HG03575 (cell line): ENCODE results near the gene CHN1.

Source experiments
- ATAC-seq: cut with Tn5 transposase; IDR thresholded peaks from one replicate; pipeline ENCODE4 v1.9.1; 2021; ENCODE audit not compliant: unreplicated experiment, insufficient number of reproducible peaks, low FRiP score; ENCODE audit errors: extremely low read depth

The CHN1 gene, protein sequence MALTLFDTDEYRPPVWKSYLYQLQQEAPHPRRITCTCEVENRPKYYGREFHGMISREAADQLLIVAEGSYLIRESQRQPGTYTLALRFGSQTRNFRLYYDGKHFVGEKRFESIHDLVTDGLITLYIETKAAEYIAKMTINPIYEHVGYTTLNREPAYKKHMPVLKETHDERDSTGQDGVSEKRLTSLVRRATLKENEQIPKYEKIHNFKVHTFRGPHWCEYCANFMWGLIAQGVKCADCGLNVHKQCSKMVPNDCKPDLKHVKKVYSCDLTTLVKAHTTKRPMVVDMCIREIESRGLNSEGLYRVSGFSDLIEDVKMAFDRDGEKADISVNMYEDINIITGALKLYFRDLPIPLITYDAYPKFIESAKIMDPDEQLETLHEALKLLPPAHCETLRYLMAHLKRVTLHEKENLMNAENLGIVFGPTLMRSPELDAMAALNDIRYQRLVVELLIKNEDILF

GRCh38 chr2:175004980-175005732, at the start of gene CHN1:
CHN1 (minus strand) TSS chr2:175005381; CDS start chr2:175004912, 469 bp downstream.
- ATAC-seq = no peak

DNA sequence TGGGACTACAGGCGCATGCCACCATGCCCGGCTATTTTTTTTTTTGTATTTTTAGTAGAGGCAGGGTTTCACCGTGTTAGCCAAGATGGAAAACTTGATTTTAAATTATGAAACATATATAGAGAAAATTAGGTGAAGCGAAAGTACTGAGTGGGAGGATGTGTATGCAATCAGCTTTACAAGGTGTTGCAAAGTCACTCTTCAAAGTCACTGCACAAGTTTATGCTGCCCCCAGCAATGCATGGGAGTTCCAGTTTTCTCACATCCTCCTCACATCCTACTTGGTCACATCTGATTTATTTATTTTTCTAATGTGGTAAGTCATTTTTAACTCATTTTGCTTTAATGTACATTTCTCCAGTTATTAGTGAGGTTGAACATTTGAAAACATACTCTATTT, 49.2 kb upstream of the CHN1 start:
- no peak for ATAC-seq

- no peak for ATAC-seq
Measured at GRCh38 chr2:175049661-175050060, 44.5 kb upstream of the CHN1 start.

DNA sequence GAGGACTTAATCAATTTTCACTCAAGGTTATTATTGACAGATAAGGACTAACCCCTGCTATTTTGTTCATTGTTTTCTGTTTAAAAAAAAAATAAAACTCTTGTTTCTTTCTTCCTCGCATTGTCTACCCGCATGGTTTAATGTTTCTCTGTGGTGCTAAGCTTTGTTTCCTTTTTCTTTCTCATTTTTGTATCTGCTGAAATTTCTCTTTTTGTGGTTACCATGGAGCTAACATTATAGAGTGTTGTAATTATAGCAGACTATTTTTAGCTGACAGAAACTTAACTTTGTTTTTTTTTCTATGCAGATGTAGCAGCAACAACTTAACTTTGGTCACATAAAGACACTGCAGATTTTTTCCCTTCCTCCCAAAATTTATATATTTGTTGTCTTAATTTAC, 43.1 kb upstream of the CHN1 start:
- ATAC-seq = no peak

GRCh38 chr2:175039490-175039889, 34.3 kb upstream of the CHN1 start:
- no peak for ATAC-seq

DNA sequence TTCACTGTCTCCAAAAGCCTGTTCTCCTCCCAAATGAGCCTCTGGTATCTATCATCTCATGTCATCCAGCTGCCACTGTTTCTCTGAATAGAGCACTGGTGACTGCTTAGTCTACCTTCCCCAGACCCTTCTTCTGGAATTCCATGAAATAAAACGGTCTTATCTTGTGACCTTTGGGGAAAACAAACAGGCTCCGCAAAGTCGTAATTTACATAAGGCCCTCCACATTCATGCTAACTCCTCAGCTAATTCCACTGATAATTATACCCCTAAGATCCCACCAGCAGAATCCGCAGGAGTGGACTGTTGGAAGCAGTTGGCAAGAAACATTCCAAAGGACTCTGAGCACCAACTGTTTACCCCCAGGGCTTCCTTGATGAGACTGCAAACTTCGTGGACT, 33.9 kb upstream of the CHN1 start:
- ATAC-seq = no peak

- ATAC-seq = no peak
Measured at GRCh38 chr2:175037941-175038340, 32.8 kb upstream of the CHN1 start.

DNA sequence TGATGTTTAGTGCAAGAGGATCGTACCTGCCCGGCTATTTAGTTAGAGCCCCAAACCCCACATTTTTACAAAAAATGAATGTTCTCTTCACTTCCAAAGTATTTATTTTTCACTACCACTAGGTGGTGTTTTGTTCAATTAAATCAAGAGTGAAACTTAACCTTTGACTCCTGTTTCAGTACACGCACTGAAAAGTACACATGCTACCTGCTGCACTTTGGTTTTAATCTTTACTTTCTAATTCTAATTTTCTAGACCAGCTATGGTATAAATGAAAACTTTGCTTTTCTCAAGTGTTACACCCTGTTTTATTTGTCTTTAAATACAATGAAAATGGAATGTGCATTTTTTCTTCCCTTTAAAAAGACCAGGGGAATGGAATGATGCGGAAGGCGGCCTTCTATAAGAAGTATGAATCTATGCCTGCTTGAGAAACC, 31.4 kb upstream of the CHN1 start:
- no peak for ATAC-seq

DNA sequence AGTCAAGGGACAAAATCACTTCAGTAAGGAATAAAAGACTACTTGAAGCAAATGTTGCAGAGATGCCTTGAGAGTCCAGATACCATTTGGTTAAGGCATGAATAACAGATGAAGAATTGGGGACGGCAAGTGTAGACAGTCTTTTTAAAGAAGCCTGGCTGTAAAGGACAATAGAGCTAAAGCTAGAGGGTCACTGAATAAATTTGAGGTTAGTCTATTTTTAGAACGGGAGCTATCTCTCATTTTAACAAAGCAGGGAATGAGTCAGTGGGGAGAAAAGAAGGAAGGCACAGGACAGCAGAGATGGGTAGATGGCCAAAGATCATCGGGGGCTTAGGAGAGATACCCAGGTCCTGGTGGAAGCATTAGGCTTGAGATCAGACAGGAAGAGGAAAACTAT, 30.6 kb upstream of the CHN1 start:
- ATAC-seq = no peak

GRCh38 chr2:175034716-175035115, 29.5 kb upstream of the CHN1 start:
- no peak for ATAC-seq

DNA sequence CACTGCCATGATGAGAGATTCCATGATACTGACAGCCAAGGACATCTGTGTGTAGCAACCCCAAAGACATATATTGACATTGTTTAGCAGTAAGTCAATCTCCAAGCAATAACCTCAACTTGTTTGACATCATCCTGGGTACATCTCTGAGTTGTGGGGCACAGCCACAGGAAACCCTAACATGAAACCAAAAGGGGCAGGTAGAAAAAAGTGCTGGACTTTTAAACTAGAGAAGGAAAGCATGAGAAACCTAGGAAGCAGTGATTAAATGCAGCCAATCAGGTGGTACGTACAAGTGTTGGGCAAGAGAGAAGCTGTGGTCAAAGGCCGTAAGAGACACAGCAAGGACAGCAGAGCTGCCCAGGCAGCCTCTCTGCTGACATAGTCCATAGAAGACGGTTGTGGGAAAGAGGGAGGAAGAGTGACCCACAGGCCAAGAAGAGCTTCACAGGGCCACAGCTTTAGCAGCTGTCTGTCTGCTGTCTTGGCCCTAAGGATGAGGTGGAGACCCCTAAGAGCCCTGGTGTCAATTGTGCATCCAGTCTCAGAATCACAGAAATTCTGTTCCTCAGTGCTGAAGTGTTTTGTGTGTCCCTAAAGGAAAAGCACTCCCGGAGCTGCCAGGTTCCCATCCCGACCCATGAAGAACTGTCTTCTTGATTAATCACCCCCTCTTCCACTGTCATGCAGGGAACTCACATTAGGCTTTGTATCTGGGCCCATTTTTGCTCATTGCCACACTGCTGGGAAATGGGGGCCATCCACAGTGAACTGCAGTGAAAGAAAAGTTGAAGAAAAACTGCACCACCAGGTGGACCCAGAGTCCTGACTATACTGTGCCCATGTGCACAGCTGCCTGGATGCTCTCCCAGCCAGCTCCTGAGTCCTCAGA, 25.4 kb upstream of the CHN1 start:
- no peak for ATAC-seq

DNA sequence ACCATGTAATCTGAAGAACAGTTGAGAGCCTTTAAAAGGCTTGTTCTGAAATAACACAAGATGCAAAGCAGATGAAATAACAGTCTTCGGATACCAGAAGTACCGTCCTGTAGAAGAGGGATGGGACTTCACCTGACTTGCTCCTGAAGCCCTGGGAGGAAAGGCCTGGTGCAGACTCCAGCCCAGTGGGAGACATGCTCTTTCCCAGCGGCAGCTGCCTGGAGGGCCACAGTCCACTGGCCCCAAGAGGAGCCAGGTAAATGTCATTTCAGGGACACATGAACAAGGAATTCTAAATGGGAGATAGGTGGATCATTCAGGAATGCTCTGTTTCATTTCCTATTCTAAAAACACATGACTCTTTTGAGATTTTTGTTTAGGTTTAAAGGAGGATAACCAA, 22.6 kb upstream of the CHN1 start:
- no peak for ATAC-seq

DNA sequence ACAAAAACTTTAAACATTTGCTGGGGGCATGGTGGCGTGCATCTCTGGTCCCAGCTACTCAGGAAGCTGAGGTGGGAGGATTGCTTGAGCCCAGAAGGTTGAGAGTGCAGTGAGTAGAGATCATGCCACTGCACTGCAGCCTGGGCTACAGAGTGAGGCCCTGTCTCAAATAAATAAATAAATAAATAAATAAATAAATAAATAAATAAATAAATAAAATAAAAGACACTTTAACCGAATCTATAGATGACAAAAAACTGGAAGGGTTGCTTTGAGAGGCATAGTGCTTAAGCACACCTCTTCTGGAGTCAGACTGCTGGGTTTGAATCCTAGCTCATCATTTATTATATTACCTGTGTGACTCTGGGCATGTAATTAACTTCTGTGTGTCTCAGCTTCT, 21.2 kb upstream of the CHN1 start:
- ATAC-seq = no peak

DNA sequence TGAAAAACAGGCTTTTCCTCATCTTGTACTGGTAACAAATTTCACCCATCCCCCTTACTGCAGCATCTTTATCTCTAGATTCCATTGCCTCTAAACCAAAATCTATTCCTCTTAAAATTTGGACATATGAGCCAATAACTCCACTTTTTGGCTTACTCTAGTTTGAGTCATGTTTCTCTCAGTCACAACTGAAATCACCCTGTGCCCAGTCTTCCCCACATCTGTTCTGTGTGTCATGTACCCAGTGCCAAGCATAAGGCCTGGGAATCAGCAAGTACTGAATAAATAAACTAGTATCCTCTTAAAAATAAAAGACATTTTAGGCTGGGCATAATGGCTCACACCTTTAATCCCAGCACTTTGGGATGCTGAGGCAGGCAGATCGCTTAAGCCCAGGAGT, 20.8 kb upstream of the CHN1 start:
- ATAC-seq = no peak

GRCh38 chr2:175025233-175025632, 20.1 kb upstream of the CHN1 start:
- ATAC-seq = no peak

DNA sequence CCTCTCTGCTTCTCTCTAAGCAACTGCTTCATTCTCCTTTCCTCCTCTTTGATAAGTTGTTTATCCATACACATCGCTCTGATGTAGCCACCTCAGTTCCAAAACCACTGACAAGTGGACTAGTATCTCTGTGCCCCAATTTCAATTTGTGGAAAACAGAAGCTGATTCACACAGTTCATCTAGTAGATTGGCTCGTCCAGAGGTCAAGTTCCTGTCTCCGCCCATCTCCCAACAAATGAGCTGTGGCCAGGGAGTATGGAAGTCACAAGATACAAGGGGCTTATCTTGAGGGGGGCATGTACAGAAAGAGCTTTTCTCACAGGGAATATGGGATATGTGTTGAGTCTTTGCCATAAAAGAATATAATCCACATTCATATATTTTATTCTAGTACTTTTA, 17.7 kb upstream of the CHN1 start:
- ATAC-seq = no peak

GRCh38 chr2:175019566-175020327, 14.6 kb upstream of the CHN1 start:
- no peak for ATAC-seq

DNA sequence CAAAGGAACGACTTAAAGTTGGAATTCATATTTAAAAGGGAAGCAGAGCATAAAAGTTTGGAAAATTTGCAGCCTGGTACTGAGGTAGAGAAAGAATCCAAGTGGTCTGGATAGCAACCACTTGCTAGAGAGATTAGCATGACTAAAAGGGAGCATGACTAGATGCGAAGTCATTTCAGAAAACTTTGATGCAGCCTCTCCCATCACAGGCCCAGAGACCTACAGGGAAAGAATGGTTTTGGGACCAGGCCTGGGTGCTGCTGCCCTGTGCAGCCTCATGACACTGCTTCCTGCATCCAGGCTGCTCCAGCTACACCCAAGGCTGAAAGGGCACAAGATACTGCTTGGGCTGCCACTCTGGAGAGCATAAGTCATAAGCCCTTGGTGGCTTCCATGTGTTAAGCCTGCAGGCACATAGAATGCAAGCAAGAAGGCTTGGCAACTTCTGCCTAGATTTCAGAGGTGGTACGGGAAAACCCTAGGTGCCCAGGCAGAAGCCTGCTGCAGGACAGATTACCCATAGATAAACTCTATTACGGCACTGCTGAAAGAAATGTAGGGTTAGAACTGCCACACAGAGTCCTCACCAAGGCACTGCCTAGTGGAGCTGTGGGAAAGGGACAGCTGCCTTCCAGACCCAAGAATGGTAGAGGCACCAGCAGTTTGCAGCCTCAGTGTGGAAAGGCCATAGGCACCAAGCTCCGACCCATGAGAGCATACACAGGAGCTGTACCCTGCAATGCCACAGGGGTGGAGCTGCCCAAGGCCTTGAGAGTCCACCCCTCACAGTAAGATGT, 12.6 kb upstream of the CHN1 start:
- ATAC-seq = no peak
